SK-N-SH (cell line): Measurements from ENCODE around the gene PLXNA4. TPM values are rescaled to one million over a fixed set of nuclear protein-coding genes. Genes with fewer than 3 reads are reported as not detected.

Experiments used
- CTCF ChIA-PET: fragments of 300-600, 350-600 bp; formaldehyde crosslinking; extraction: SDS; loops from one replicate; lab custom pipeline; 2021; lab: Yijun Ruan, JAX
- POLR2A ChIA-PET: fragments of 350-600 bp; sonication (Branson Sonifier 250); formaldehyde crosslinking; extraction: SDS; loops from one replicate; lab custom pipeline; 2020; ENCODE audit warnings: antibody characterized with exemption, inconsistent platforms; lab: Yijun Ruan, JAX
- DNase-seq: peaks from one replicate; pipeline ENCODE4 v3.0.0; 2012
- H2AFZ ChIP-seq: fragments of 200-600 bp; sonication (generic); 2 replicates; pipeline ENCODE4 v1.8.1; 2016; ENCODE audit warnings: antibody characterized with exemption, mild to moderate bottlenecking, low read depth
- H3F3A ChIP-seq: fragments of 200-600 bp; sonication (generic); replicated peaks from 2 replicates; pipeline ENCODE3; 2016; ENCODE audit warnings: antibody characterized with exemption, mild to moderate bottlenecking; ENCODE audit not compliant: insufficient read depth
- H3K27ac ChIP-seq, 2 experiments: fragments of 200-500 bp in 1 of 2; fragments of 200-600 bp in 1 of 2; sonication (Bioruptor generic) in 1 of 2; sonication (generic), shearing (Covaris generic) in 1 of 2; 2 replicates each; pipeline versions ENCODE4 v1.5.1 to v1.6.1; 2014 to 2016; ENCODE audit warnings: low read depth in 2 of 2, inconsistent platforms in 1 of 2, low read length in 1 of 2, mild to moderate bottlenecking in 1 of 2, mixed read lengths in 1 of 2
- H3K27me3 ChIP-seq: fragments of 200-600 bp; sonication (generic), shearing (Covaris generic); 2 replicates; pipeline ENCODE4 v1.6.1; 2016; ENCODE audit warnings: mixed run types; ENCODE audit not compliant: insufficient read depth
- H3K36me3 ChIP-seq, 2 experiments: fragments of 200-500 bp in 1 of 2; fragments of 200-600 bp in 1 of 2; sonication (Bioruptor generic) in 1 of 2; sonication (generic) in 1 of 2; replicated peaks in 1 of 2; 2 replicates each; pipeline versions ENCODE3 to v1.5.1; 2014 to 2016; ENCODE audit warnings: low read length in 1 of 2, mild to moderate bottlenecking in 1 of 2; ENCODE audit not compliant: insufficient read depth in 2 of 2, control insufficient read depth in 1 of 2
- H3K4me1 ChIP-seq, 2 experiments: fragments of 200-500 bp in 1 of 2; fragments of 200-600 bp in 1 of 2; sonication (Bioruptor generic) in 1 of 2; sonication (generic), shearing (Covaris generic) in 1 of 2; 2 replicates each; pipeline versions ENCODE4 v1.5.1 to v1.6.1; 2014 to 2016; ENCODE audit warnings: low read depth in 1 of 2, low read length in 1 of 2, mixed run types in 1 of 2; ENCODE audit not compliant: insufficient read depth in 2 of 2, control insufficient read depth in 1 of 2
- H3K4me2 ChIP-seq: fragments of 200-600 bp; sonication (generic), shearing (Covaris generic); 2 replicates; pipeline ENCODE4 v1.6.1; 2017; ENCODE audit warnings: mixed run types
- H3K4me3 ChIP-seq, 2 experiments: fragments of 200-500 bp in 1 of 2; fragments of 200-600 bp in 1 of 2; sonication (Bioruptor generic) in 1 of 2; sonication (generic), shearing (Covaris generic) in 1 of 2; 2 replicates each; pipeline versions ENCODE4 v1.5.1 to v1.8.1; 2014 to 2016; ENCODE audit warnings: low read depth in 2 of 2, inconsistent platforms in 1 of 2, low read length in 1 of 2, mild to moderate bottlenecking in 1 of 2, mixed read lengths in 1 of 2, moderate library complexity in 1 of 2
- H3K79me2 ChIP-seq: fragments of 200-600 bp; sonication (generic); 2 replicates; pipeline ENCODE4 v1.8.1; 2017; ENCODE audit warnings: mild to moderate bottlenecking; ENCODE audit not compliant: insufficient read depth
- H3K9ac ChIP-seq: fragments of 200-600 bp; sonication (generic); 2 replicates; pipeline ENCODE4 v1.6.1; 2017; ENCODE audit warnings: mixed run types
- H3K9me2 ChIP-seq: fragments of 200-600 bp; sonication (generic); 2 replicates; pipeline ENCODE4 v1.6.1; 2017; ENCODE audit warnings: mixed run types
- H3K9me3 ChIP-seq: fragments of 200-600 bp; sonication (generic); 2 replicates; pipeline ENCODE4 v1.6.1; 2017; ENCODE audit warnings: mixed run types, mild to moderate bottlenecking, moderate library complexity
- H4K20me1 ChIP-seq: fragments of 200-600 bp; sonication (generic); 2 replicates; pipeline ENCODE4 v1.6.1; 2017; ENCODE audit warnings: mild to moderate bottlenecking, mixed run types; ENCODE audit not compliant: insufficient read depth
- CHD2 ChIP-seq: fragments of 150-350 bp; IDR thresholded peaks from 2 replicates; pipeline ENCODE4 v1.6.1; 2018; ENCODE audit warnings: low read length; ENCODE audit not compliant: partially characterized antibody
- ELF1 ChIP-seq: IDR thresholded peaks from 2 replicates; pipeline ENCODE4 v1.4.0; 2012
- EP300 ChIP-seq, 2 experiments: IDR thresholded peaks; 2 replicates each; pipeline versions ENCODE4 v1.4.0 to v1.6.1; 2012; ENCODE audit warnings: borderline replicate concordance in 1 of 2, low read depth in 1 of 2, low read length in 1 of 2
- EZH2phosphoT487 ChIP-seq: fragments of 200-600 bp; sonication (generic); IDR thresholded peaks from 2 replicates; pipeline ENCODE4 v1.6.1; 2017; ENCODE audit warnings: low read depth, mixed run types, mild to moderate bottlenecking, antibody characterized with exemption, moderate library complexity, borderline replicate concordance
- GABPA ChIP-seq: IDR thresholded peaks from 2 replicates; pipeline ENCODE4 v1.4.0; 2012; ENCODE audit warnings: low read depth, mild to moderate bottlenecking
- GATA2 ChIP-seq: sonication (generic); formaldehyde crosslinking; IDR thresholded peaks from 2 replicates; pipeline ENCODE4 v1.5.0; 2020; ENCODE audit warnings: mild to moderate bottlenecking, missing genetic modification reagents
- IRF3 ChIP-seq: fragments of 150-350 bp; IDR thresholded peaks from 2 replicates; pipeline ENCODE4 v1.6.1; 2016; ENCODE audit warnings: mild to moderate bottlenecking, low read depth, low read length
- MEF2A ChIP-seq: IDR thresholded peaks from 2 replicates; pipeline ENCODE4 v1.4.0; 2012; ENCODE audit warnings: low read depth, borderline replicate concordance
- MXI1 ChIP-seq: IDR thresholded peaks from 2 replicates; pipeline ENCODE4 v1.6.1; 2012; ENCODE audit warnings: mild to moderate bottlenecking, low read depth, low read length, improper control_type of control experiment
- NFIC ChIP-seq: IDR thresholded peaks from 2 replicates; pipeline ENCODE4 v1.4.0; 2012; ENCODE audit warnings: borderline replicate concordance
- PBX3 ChIP-seq: IDR thresholded peaks from 2 replicates; pipeline ENCODE4; 2012
- POLR2AphosphoS5 ChIP-seq: IDR thresholded peaks from 2 replicates; pipeline ENCODE4 v1.6.1; 2012; ENCODE audit warnings: low read depth, low read length
- RAD21 ChIP-seq: IDR thresholded peaks from 2 replicates; pipeline ENCODE4 v1.6.1; 2012; ENCODE audit warnings: mild to moderate bottlenecking, low read length
- RFX5 ChIP-seq: IDR thresholded peaks from 2 replicates; pipeline ENCODE4 v1.6.1; 2012; ENCODE audit warnings: mild to moderate bottlenecking, improper control_type of control experiment, low read length
- SIN3A ChIP-seq: IDR thresholded peaks from 2 replicates; pipeline ENCODE4 v1.6.1; 2012; ENCODE audit warnings: low read depth, mild to moderate bottlenecking, low read length, moderate library complexity, borderline replicate concordance
- SMC3 ChIP-seq: IDR thresholded peaks from 2 replicates; pipeline ENCODE4 v1.6.1; 2012; ENCODE audit warnings: low read depth, low read length, improper control_type of control experiment
- TAF1 ChIP-seq: IDR thresholded peaks from 2 replicates; pipeline ENCODE4 v1.6.1; 2012; ENCODE audit warnings: low read depth, mild to moderate bottlenecking, low read length, moderate library complexity, borderline replicate concordance
- TCF12 ChIP-seq: IDR thresholded peaks from 2 replicates; pipeline ENCODE4 v1.4.0; 2012
- YY1 ChIP-seq: IDR thresholded peaks from 2 replicates; pipeline ENCODE4 v1.4.0; 2012; ENCODE audit warnings: low read depth, mild to moderate bottlenecking
- WGBS: methylation state at CpG from one replicate; pipeline ENCODE4 v1.1.6; 2017; ENCODE audit warnings: low lambda C conversion rate; 5-methylcytosine and 5-hydroxymethylcytosine counted together
- polyA plus RNA-seq, 3 experiments: library from polyadenylated mRNA; depleted of rRNA; stranded (reverse); fragments of >200 nt; gene quantifications; 2 replicates each; pipeline ENCODE4 v1.2.3, GENCODE V29; 2012

The PLXNA4 gene
- polyA plus RNA-seq, 1 of the 3 experiments (the other 2 are of a cell fraction): 2.4 TPM

GRCh38 chr7:132083126-132083525 is 493.1 kb downstream of the PLXNA4 start:
- ChIA-PET POLR2A (no interaction called here), CTCF (interaction anchor here (1.1 to 1.5 kb wide), 3 partner anchors 14 to 534 kb away, joined by 3 read pairs; no protein-coding TSS in a partner anchor)
- Histone ChIP-seq H3F3A (no peaks in the 10 kb centered on the region), H3K9ac (no peak overlapping the region), H3K4me3 (no peak overlapping the region), H3K9me3 (no peaks in the 10 kb centered on the region), H3K9me2 (no peaks in the 10 kb centered on the region), H3K4me1 (peaks cover 4 to 7% of the 10 kb centered on the region in 2 experiments; a peak in 2 of 4 replicates), H3K79me2 (no peaks in the 10 kb centered on the region), H3K36me3 (peaks cover 0 to 15% of the 10 kb centered on the region in 2 experiments), H3K4me2 (no peak overlapping the region), H3K27me3 (no peaks in the 10 kb centered on the region), H2AFZ (no peak overlapping the region), H4K20me1 (no peaks in the 10 kb centered on the region), H3K27ac (no peak overlapping the region)
- no peak for DNase-seq
- TF ChIP-seq EP300 (IDR thresholded peaks at IDR 0.05; ENCODE audit: borderline replicate concordance in 1 of 2, low read depth in 1 of 2, low read length in 1 of 2): no peak
- no peak for TF ChIP-seq CHD2
- no peak for TF ChIP-seq RFX5
- TF ChIP-seq ELF1: no peak
- TF ChIP-seq GATA2: no peak
- TF ChIP-seq YY1: no peak
- no peak for TF ChIP-seq PBX3
- TF ChIP-seq EZH2phosphoT487: no peak
- TF ChIP-seq MEF2A: no peak
- no peak for TF ChIP-seq SIN3A
- no peak for TF ChIP-seq TAF1
- TF ChIP-seq NFIC: no peak
- TF ChIP-seq GABPA: no peak
- TF ChIP-seq IRF3: no peak
- TF ChIP-seq POLR2AphosphoS5: no peak
- TF ChIP-seq MXI1: no peak
- no peak for TF ChIP-seq SMC3
- WGBS: 91% methylated on average over 10 of the region's 10 CpGs

GRCh38 chr7:132082394-132082793 is 493.9 kb downstream of the PLXNA4 start:
- H3F3A ChIP-seq: no peaks in the 10 kb centered on the region
- H3K27ac ChIP-seq: no peak overlapping the region
- ChIA-PET CTCF (interaction anchor here (1.1 kb wide), 1 partner anchor 534 kb away, joined by 3 read pairs; no protein-coding TSS in a partner anchor), POLR2A (no interaction called here)
- WGBS: 64% methylated on average over 1 of the region's 1 CpG
- no peaks in the 10 kb centered on the region for H4K20me1 ChIP-seq
- TF ChIP-seq RAD21 (no peak), TCF12 (peak; percentile 34; the same call in 1 of the 2 replicates), SMC3 (no peak)
- H3K27me3 ChIP-seq: no peaks in the 10 kb centered on the region
- peaks cover 7 to 8% of the 10 kb centered on the region in 2 experiments; a peak in 2 of 4 replicates for H3K4me1 ChIP-seq
- no peaks in the 10 kb centered on the region for H3K9me3 ChIP-seq
- peak overlapping the region; percentile 14; the same call in 1 of the 2 replicates for H3K4me2 ChIP-seq
- no peak overlapping the region for H3K4me3 ChIP-seq
- no peaks in the 10 kb centered on the region for H3K9me2 ChIP-seq
- DNase-seq: no peak
- H3K79me2 ChIP-seq: no peaks in the 10 kb centered on the region
- H3K9ac ChIP-seq: no peak overlapping the region
- peaks cover 0 to 15% of the 10 kb centered on the region in 2 experiments for H3K36me3 ChIP-seq
- no peak overlapping the region for H2AFZ ChIP-seq
